LNCaP clone FGC (cell line): Measurements from ENCODE around the gene NCOA4.

Source experiments
- DNase-seq: peaks from one replicate; pipeline ENCODE4 v3.0.0-alpha.2; 2011; ENCODE audit warnings: low read depth
- H3K4me3 ChIP-seq: 2 replicates; pipeline ENCODE4 v1.5.1; 2011; ENCODE audit warnings: mild to moderate bottlenecking, low read depth, low read length, control low read depth
- CTCF ChIP-seq: IDR thresholded peaks from 2 replicates; pipeline ENCODE4 v1.5.1; 2012; ENCODE audit warnings: mild to moderate bottlenecking; ENCODE audit not compliant: control insufficient read depth, insufficient read depth; ENCODE audit errors: extremely low read depth

Gene NCOA4

GRCh38 chr10:46073564-46073963 lies 43.1 kb upstream of the NCOA4 start:
- no peak for DNase-seq
- TF ChIP-seq CTCF = no peak
- H3K4me3 ChIP-seq = no peak overlapping the region

- no peak for TF ChIP-seq CTCF
- no peak for DNase-seq
- no peak overlapping the region for H3K4me3 ChIP-seq
Observed at GRCh38 chr10:46070749-46071148, 40.3 kb upstream of the NCOA4 start.

- H3K4me3 ChIP-seq = no peak overlapping the region
- DNase-seq = no peak
- no peak for TF ChIP-seq CTCF
Observed at GRCh38 chr10:46069771-46070463, 39.5 kb upstream of the NCOA4 start.

- TF ChIP-seq CTCF = no peak
- no peak for DNase-seq
- no peak overlapping the region for H3K4me3 ChIP-seq
Observed at GRCh38 chr10:46068905-46069304, 38.5 kb upstream of the NCOA4 start.

GRCh38 chr10:46068117-46068516 lies 37.7 kb upstream of the NCOA4 start:
- DNase-seq = no peak
- TF ChIP-seq CTCF = no peak

GRCh38 chr10:46064269-46064817 lies 33.9 kb upstream of the NCOA4 start:
- TF ChIP-seq CTCF = no peak
- peak; percentile 63 for DNase-seq
- H3K4me3 ChIP-seq = no peak overlapping the region

More at GRCh38 chr10:46068117-46068516, 37.7 kb upstream of the NCOA4 start:
- H3K4me3 ChIP-seq = no peak overlapping the region
